Sigmoid colon (tissue), 4 donors: ENCODE data around the gene USP43.

Experiments
- CTCF ChIP-seq, 4 experiments: fragments of 450-650 bp in 3 of 4; fragments of 200-600 bp in 1 of 4; IDR thresholded peaks; one replicate each; pipeline ENCODE4 v1.5.1; 2016 to 2019; ENCODE audit warnings: antibody characterized with exemption in 4 of 4, mild to moderate bottlenecking in 3 of 4, moderate library complexity in 2 of 4
- EP300 ChIP-seq, 4 donors: sonication (generic); formaldehyde crosslinking; IDR thresholded peaks; one replicate each; pipeline ENCODE4 v1.6.1; 2017; ENCODE audit warnings: antibody characterized with exemption in 4 of 4
- POLR2A ChIP-seq, 2 donors: fragments of 450-650 bp; IDR thresholded peaks; one replicate each; pipeline ENCODE4 v1.6.1; 2016; ENCODE audit warnings: antibody characterized with exemption in 2 of 2, mild to moderate bottlenecking in 2 of 2, moderate library complexity in 2 of 2

DNA sequence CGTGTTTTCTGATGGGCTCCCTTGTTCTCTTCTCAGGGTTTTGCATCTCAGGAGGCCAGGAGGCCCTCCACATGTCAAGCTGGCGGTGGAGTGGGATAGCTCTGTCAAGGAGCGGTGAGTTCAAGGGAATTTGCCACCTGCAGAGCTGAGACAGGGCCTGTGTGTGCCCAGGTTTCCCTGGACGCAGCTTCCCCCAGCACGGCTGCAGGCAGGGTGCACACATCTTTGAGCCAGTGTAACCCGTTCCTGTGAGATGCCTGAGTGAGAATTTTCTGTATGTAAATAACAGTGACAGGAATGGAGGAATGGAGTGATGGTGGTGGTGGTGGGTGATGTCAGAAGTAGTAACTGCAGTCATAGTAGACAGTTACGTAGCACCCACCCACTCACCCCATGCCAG, 54.8 kb downstream of the USP43 start:
- no peak for TF ChIP-seq POLR2A (IDR thresholded peaks at IDR 0.05)
- no peak for TF ChIP-seq EP300 (IDR thresholded peaks at IDR 0.05)
- TF ChIP-seq CTCF (IDR thresholded peaks at IDR 0.05), result no peak
